Cardiac muscle cell (in vitro differentiated cells and primary cell): ENCODE data around the gene GATB. TPM values are rescaled to one million over a fixed set of nuclear protein-coding genes. Genes with fewer than 3 reads are reported as not detected.

Source experiments
- DNase-seq, 2 donors: peaks; one replicate each; pipeline versions ENCODE4 v3.0.0 to v3.0.0-alpha.2; 2010 to 2017; ENCODE audit warnings: low read depth in 1 of 2, low spot score in 1 of 2
- H3K27ac ChIP-seq: fragments of 200-600 bp; sonication (generic); 2 replicates; pipeline ENCODE4 v1.5.1; 2016
- H3K27me3 ChIP-seq: fragments of 200-600 bp; sonication (generic); 2 replicates; pipeline ENCODE4 v1.6.0; 2016; ENCODE audit warnings: control low read depth
- H3K36me3 ChIP-seq: fragments of 200-600 bp; sonication (generic); 2 replicates; pipeline ENCODE4 v1.5.1; 2016; ENCODE audit warnings: control low read depth
- H3K4me1 ChIP-seq: fragments of 200-600 bp; sonication (generic); 2 replicates; pipeline ENCODE4 v1.8.1; 2017; ENCODE audit warnings: low read depth, mild to moderate bottlenecking, mixed run types
- H3K4me3 ChIP-seq: fragments of 200-600 bp; sonication (generic); 2 replicates; pipeline ENCODE4 v1.5.1; 2016; ENCODE audit warnings: mild to moderate bottlenecking
- H3K9me3 ChIP-seq: fragments of 200-600 bp; sonication (generic); 2 replicates; pipeline ENCODE4 v1.5.1; 2017; ENCODE audit warnings: low read depth, mild to moderate bottlenecking, control low read depth
- CTCF ChIP-seq: IDR thresholded peaks from 2 replicates; pipeline ENCODE4 v1.5.1; 2012; ENCODE audit warnings: low read depth, mild to moderate bottlenecking, low read length
- polyA plus RNA-seq: library from polyadenylated mRNA; unstranded; fragments of >200 nt; fragmentation: Nextera tagmentation; extraction: Ambion mirVana; gene quantifications from 2 replicates; pipeline ENCODE4 v1.2.1, GENCODE V29; 2016
- total RNA-seq: library from RNA; depleted of rRNA; stranded (reverse); fragments of >200 nt; gene quantifications from 2 replicates; pipeline ENCODE4 v1.2.3, GENCODE V29; 2016

The GATB gene
- total and polyA plus RNA-seq, 2 experiments from 2014 or later = 24.4 to 45.3 TPM

- Histone ChIP-seq H3K4me3 (no peak overlapping the region), H3K27me3 (no peaks in the 10 kb centered on the region), H3K4me1 (peaks cover 11% of the 10 kb centered on the region), H3K36me3 (no peaks in the 10 kb centered on the region), H3K27ac (no peak overlapping the region), H3K9me3 (no peaks in the 10 kb centered on the region)
- TF ChIP-seq CTCF = no peak
- DNase-seq = no peak
These were observed 96.5 kb downstream of the GATB start for GRCh38 chr4:151664289-151664688.

GRCh38 chr4:151663109-151663508, 97.7 kb downstream of the GATB start:
- Histone ChIP-seq H3K27me3 (no peaks in the 10 kb centered on the region), H3K4me3 (no peak overlapping the region), H3K27ac (no peak overlapping the region), H3K36me3 (no peaks in the 10 kb centered on the region), H3K4me1 (peaks cover 11% of the 10 kb centered on the region), H3K9me3 (no peaks in the 10 kb centered on the region)
- no peak for TF ChIP-seq CTCF
- no peak for DNase-seq

- H3K4me1 ChIP-seq = peaks cover 1% of the 10 kb centered on the region
- H3K27me3 ChIP-seq = no peaks in the 10 kb centered on the region
- TF ChIP-seq CTCF = no peak
- H3K36me3 ChIP-seq = no peaks in the 10 kb centered on the region
- DNase-seq = no peak
- no peaks in the 10 kb centered on the region for H3K9me3 ChIP-seq
- no peak overlapping the region for H3K4me3 ChIP-seq
- no peak overlapping the region for H3K27ac ChIP-seq
These were observed 98.9 kb downstream of the GATB start for GRCh38 chr4:151661873-151662272.

- TF ChIP-seq CTCF = no peak
These were observed 100.1 kb downstream of the GATB start for GRCh38 chr4:151660676-151661075.

GRCh38 chr4:151659601-151660364, 101.0 kb downstream of the GATB start:
- Histone ChIP-seq H3K4me1 (no peaks in the 10 kb centered on the region), H3K27me3 (no peaks in the 10 kb centered on the region), H3K9me3 (no peaks in the 10 kb centered on the region), H3K27ac (no peak overlapping the region), H3K36me3 (no peaks in the 10 kb centered on the region), H3K4me3 (no peak overlapping the region)
- no peak for TF ChIP-seq CTCF
- no peak for DNase-seq

More at GRCh38 chr4:151660676-151661075, 100.1 kb downstream of the GATB start:
- no peak overlapping the region for H3K27ac ChIP-seq
- no peak overlapping the region for H3K4me3 ChIP-seq
- H3K4me1 ChIP-seq = no peaks in the 10 kb centered on the region
- no peaks in the 10 kb centered on the region for H3K36me3 ChIP-seq
- no peaks in the 10 kb centered on the region for H3K27me3 ChIP-seq
- no peak for DNase-seq
- no peaks in the 10 kb centered on the region for H3K9me3 ChIP-seq
